Bone marrow (tissue), 2 donors: Measurements from ENCODE around the gene BSCL2.
"Not testable (repeated sequence)": the region's sequence is repeated elsewhere in the genome, so short reads cannot be mapped to it uniquely, and the experiment has no call there.

Source experiments
- DNase-seq, 2 donors: peaks; one replicate each; lab custom pipeline; 2025; lab: John Stamatoyannopoulos, UW

BSCL2 gene

GRCh38 chr11:62687508-62688396 is 19.5 kb downstream of the BSCL2 start:
- DNase-seq, result no peak

GRCh38 chr11:62682518-62682917 is 24.7 kb downstream of the BSCL2 start:
- no peak for DNase-seq

GRCh38 chr11:62680825-62681240 is 26.4 kb downstream of the BSCL2 start:
- DNase-seq, result peak in 1 of 2 donors; percentile 62

- peak; percentile 83 to 87 for DNase-seq
Measured at GRCh38 chr11:62678770-62679696, 28.2 kb downstream of the BSCL2 start, which contains the start of gene UBXN1. Gene UBXN1, minus strand, starts transcription at chr11:62679073. Its CDS starts 150 bp downstream, at chr11:62678923.

- DNase-seq, result no peak
Measured at GRCh38 chr11:62678433-62678769, 28.8 kb downstream of the BSCL2 start.

GRCh38 chr11:62677714-62678113 is 29.5 kb downstream of the BSCL2 start:
- DNase-seq, result no peak

GRCh38 chr11:62677156-62677555 is 30.1 kb downstream of the BSCL2 start:
- DNase-seq, result no peak

GRCh38 chr11:62676698-62677097 is 30.5 kb downstream of the BSCL2 start:
- DNase-seq, result no peak

GRCh38 chr11:62675415-62675814 is 31.8 kb downstream of the BSCL2 start:
- not testable (repeated sequence) for DNase-seq

- no peak for DNase-seq
Measured at GRCh38 chr11:62673196-62673525, 34.1 kb downstream of the BSCL2 start.

GRCh38 chr11:62671608-62672389 is 35.4 kb downstream of the BSCL2 start, which contains the start of the genes LBHD1 and UQCC3:
Gene LBHD1, minus strand, starts transcription at chr11:62672267. Its CDS starts 2,236 bp downstream, at chr11:62670031.
Gene UQCC3, plus strand, starts transcription at chr11:62671673. Its CDS starts 73 bp downstream, at chr11:62671746.
- peak; percentile 75 to 76 for DNase-seq

GRCh38 chr11:62671236-62671607 is 36.0 kb downstream of the BSCL2 start:
- DNase-seq, result no peak

- DNase-seq, result no peak
Measured at GRCh38 chr11:62669420-62670161, 37.6 kb downstream of the BSCL2 start.

- DNase-seq, result no peak
Measured at GRCh38 chr11:62667460-62667859, 39.8 kb downstream of the BSCL2 start.

- no peak for DNase-seq
Measured at GRCh38 chr11:62666259-62666926, 40.8 kb downstream of the BSCL2 start.

- DNase-seq, result peak in 1 of 2 donors; percentile 54
Measured at GRCh38 chr11:62665599-62666258, 41.5 kb downstream of the BSCL2 start.

GRCh38 chr11:62665075-62665598 is 42.1 kb downstream of the BSCL2 start, which contains the start of the genes C11orf98 and CSKMT:
Gene C11orf98, minus strand, starts transcription at chr11:62665210. Its CDS starts 41 bp downstream, at chr11:62665169.
Gene CSKMT, plus strand, starts transcription at chr11:62665312. Its CDS starts 568 bp downstream, at chr11:62665880.
- peak; percentile 92 to 93 for DNase-seq

- DNase-seq, result peak in 1 of 2 donors; percentile 62
Measured at GRCh38 chr11:62664405-62665074, 42.7 kb downstream of the BSCL2 start.
